ACC112 (cell line): ENCODE results near the gene CDKN1A.
A peak's percentile ranks its signal among the peaks of the same experiment; 100 is the strongest.
"Not testable (repeated sequence)": the region's sequence is repeated elsewhere in the genome, so short reads cannot be mapped to it uniquely, and the experiment has no call there.

ENCODE experiments used
- H2AFZ ChIP-seq: fragments of 200-600 bp; sonication (generic); one replicate; pipeline ENCODE4 v1.6.0; 2017; ENCODE audit warnings: antibody characterized with exemption, low read length; ENCODE audit not compliant: unreplicated experiment
- H3K27ac ChIP-seq: fragments of 200-600 bp; sonication (generic); 2 replicates; pipeline ENCODE4 v1.5.1; 2014; ENCODE audit warnings: low read depth, mild to moderate bottlenecking, antibody characterized with exemption, low read length, moderate library complexity
- H3K27me3 ChIP-seq: fragments of 200-600 bp; sonication (generic); 2 replicates; pipeline ENCODE4 v1.6.1; 2014; ENCODE audit warnings: mild to moderate bottlenecking, antibody characterized with exemption, low read length, moderate library complexity, mixed read lengths; ENCODE audit not compliant: insufficient read depth
- H3K36me3 ChIP-seq: fragments of 200-600 bp; sonication (generic); 2 replicates; pipeline ENCODE4 v1.6.1; 2016; ENCODE audit warnings: mild to moderate bottlenecking, antibody characterized with exemption, low read length, moderate library complexity, mixed read lengths; ENCODE audit not compliant: insufficient read depth
- H3K4me1 ChIP-seq: fragments of 200-600 bp; sonication (generic); one replicate; pipeline ENCODE4 v1.6.1; 2016; ENCODE audit warnings: low read length, mixed read lengths; ENCODE audit not compliant: insufficient read depth, unreplicated experiment, control insufficient read depth
- H3K4me3 ChIP-seq: fragments of 200-600 bp; sonication (generic); 2 replicates; pipeline ENCODE4 v1.5.1; 2014; ENCODE audit warnings: mild to moderate bottlenecking, low read depth, low read length
- H3K79me2 ChIP-seq: fragments of 200-600 bp; sonication (generic); one replicate; pipeline ENCODE4 v1.6.0; 2016; ENCODE audit warnings: low read length; ENCODE audit not compliant: control insufficient read depth, unreplicated experiment, insufficient read depth

Gene CDKN1A

GRCh38 chr6:36641543-36641942, 37.0 kb upstream of the CDKN1A start:
- no peaks in the 10 kb centered on the region for H3K27me3 ChIP-seq
- H3K79me2 ChIP-seq: no peaks in the 10 kb centered on the region
- peaks cover 27% of the 10 kb centered on the region for H3K4me1 ChIP-seq
- no peak overlapping the region for H3K27ac ChIP-seq
- no peak overlapping the region for H3K4me3 ChIP-seq
- no peaks in the 10 kb centered on the region for H3K36me3 ChIP-seq
- H2AFZ ChIP-seq: no peak overlapping the region

DNA sequence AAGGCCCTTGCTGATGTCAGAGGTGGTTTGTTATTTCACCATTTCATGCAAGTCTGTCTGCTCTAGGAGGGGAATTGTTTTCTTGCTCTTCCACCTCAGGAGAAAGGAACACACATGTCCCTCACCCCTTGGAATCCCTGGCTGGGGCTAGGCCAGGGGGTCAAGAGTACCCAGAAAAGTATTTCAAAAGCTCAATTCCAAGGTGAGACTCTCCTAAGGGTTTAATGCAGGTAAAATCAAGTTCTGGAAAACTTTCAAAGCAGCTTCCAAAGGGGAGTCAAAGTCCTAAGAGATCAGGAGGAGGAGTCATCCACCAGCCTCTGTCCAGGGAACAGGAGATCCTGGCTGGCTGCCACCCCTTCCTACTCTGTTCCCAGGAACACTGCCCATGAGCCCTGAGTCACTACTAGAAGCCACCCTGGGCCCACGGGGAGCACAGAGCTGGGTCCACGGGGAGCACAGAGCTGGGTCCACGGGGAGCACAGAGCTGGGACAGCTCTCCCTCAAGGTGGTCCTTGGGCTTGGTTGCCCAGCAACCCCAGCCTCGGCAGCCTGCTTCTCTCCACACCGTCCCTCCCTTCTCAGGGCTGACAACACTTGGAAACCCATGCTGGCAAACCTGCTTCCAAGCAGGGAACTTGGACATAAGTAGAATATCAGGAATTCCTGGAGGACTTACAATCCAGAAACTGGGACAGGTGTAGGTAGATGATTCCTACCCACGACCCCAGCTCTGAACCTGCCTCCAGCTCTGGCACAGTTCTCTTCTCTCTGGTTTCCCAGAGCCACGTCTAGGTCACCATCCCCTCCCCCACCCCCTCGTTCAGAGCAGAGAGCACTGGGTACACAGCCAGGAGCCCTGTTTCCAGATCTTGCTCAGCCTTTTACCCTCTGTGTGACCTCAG, 35.3 kb upstream of the CDKN1A start:
- no peak overlapping the region for H2AFZ ChIP-seq
- H3K27ac ChIP-seq: peak overlapping the region; percentile 35; the same call in 1 of the 2 replicates
- H3K4me1 ChIP-seq: peaks cover 27% of the 10 kb centered on the region
- no peaks in the 10 kb centered on the region for H3K27me3 ChIP-seq
- no peak overlapping the region for H3K4me3 ChIP-seq
- no peaks in the 10 kb centered on the region for H3K79me2 ChIP-seq
- no peaks in the 10 kb centered on the region for H3K36me3 ChIP-seq

- peaks cover 27% of the 10 kb centered on the region for H3K4me1 ChIP-seq
- no peak overlapping the region for H3K4me3 ChIP-seq
- no peaks in the 10 kb centered on the region for H3K27me3 ChIP-seq
- no peak overlapping the region; the same call in 1 of the 2 replicates for H3K27ac ChIP-seq
- H2AFZ ChIP-seq: no peak overlapping the region
- no peaks in the 10 kb centered on the region for H3K79me2 ChIP-seq
- no peaks in the 10 kb centered on the region for H3K36me3 ChIP-seq
Measured at GRCh38 chr6:36643977-36644376, 34.5 kb upstream of the CDKN1A start.

DNA sequence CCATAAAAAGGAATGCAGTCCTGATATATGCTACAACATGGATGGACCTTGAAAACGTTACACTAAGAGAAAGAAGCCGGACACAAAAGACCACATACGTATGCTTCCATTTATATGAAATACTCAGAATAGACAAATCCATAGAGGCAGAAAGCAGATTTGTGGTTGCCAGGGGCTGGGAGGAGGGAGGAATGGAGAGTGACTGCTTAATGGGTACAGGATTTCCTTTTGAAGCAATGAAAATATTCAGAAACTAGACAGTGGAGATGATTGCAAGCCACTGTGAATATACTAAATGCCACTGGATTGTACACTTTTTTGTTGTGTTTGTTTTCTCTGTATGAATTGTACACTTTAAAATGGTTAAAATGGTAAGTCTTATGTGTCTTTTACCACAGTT, 29.4 kb upstream of the CDKN1A start:
- H3K4me3 ChIP-seq: no peak overlapping the region
- H3K27me3 ChIP-seq: no peaks in the 10 kb centered on the region
- H3K36me3 ChIP-seq: no peaks in the 10 kb centered on the region
- peaks cover 16% of the 10 kb centered on the region for H3K4me1 ChIP-seq
- no peaks in the 10 kb centered on the region for H3K79me2 ChIP-seq
- H2AFZ ChIP-seq: no peak overlapping the region
- H3K27ac ChIP-seq: no peak overlapping the region

DNA sequence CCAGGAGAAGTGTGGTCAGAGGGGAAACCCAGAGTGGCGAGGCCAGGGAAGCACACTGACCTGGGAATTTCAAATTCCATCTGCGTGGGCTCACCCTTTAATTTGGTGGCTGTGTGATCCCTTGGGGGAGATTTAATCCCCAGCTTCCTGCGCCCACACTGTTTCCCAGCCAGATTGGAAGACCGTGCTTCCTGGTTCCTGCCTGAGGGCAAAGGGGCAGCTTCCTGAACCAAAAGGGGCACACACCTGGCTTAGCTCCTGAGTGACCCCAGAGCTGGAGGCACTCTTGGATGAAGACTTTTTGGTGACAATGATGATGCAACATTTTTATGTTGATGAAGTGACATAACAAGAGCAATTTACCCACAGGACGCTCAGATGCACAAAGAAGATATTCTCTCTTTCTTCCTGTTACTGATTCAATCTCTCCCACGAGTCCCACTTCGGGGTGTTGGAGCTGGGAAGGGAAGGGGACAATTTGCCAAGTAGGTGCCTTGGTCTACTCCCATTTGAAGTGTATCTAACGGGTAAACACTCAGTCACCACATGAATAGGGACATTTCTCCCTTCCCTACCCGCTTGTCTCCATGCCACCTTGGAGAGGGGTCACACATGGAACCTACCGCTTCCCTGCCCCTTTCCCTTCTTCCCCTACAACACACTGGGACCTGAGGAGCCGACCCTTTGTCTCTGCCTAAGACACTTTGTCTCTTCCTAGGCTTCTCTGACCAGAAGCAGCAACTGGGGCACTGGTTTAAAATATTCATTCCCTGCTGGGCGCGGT, 28.6 kb upstream of the CDKN1A start:
- no peaks in the 10 kb centered on the region for H3K79me2 ChIP-seq
- 0 out of 2 replicates have a peak, but pooled peaks cover under 1% of the 10 kb centered on the region for H3K27me3 ChIP-seq
- H3K36me3 ChIP-seq: no peaks in the 10 kb centered on the region
- no peak overlapping the region for H2AFZ ChIP-seq
- H3K4me3 ChIP-seq: no peak overlapping the region
- H3K4me1 ChIP-seq: peaks cover 9% of the 10 kb centered on the region
- H3K27ac ChIP-seq: no peak overlapping the region

GRCh38 chr6:36650848-36651478, 27.6 kb upstream of the CDKN1A start:
- Histone ChIP-seq H3K36me3 (no peaks in the 10 kb centered on the region), H3K27me3 (0 out of 2 replicates have a peak, but pooled peaks cover 3% of the 10 kb centered on the region), H2AFZ (no peak overlapping the region), H3K27ac (no peak overlapping the region), H3K4me1 (peaks cover 5% of the 10 kb centered on the region), H3K4me3 (no peak overlapping the region), H3K79me2 (no peaks in the 10 kb centered on the region)

GRCh38 chr6:36651659-36652379, 26.7 kb upstream of the CDKN1A start:
- Histone ChIP-seq H3K36me3 (no peaks in the 10 kb centered on the region), H3K4me1 (peaks cover 5% of the 10 kb centered on the region), H3K27ac (no peak overlapping the region), H3K79me2 (no peaks in the 10 kb centered on the region), H3K4me3 (no peak overlapping the region), H3K27me3 (0 out of 2 replicates have a peak, but pooled peaks cover 3% of the 10 kb centered on the region), H2AFZ (no peak overlapping the region)

GRCh38 chr6:36654469-36654868, 24.0 kb upstream of the CDKN1A start:
- H3K27ac ChIP-seq, H3K36me3 ChIP-seq, H2AFZ ChIP-seq, H3K27me3 ChIP-seq, H3K79me2 ChIP-seq, H3K4me3 ChIP-seq: not testable (repeated sequence)
- peaks cover 21% of the 10 kb centered on the region for H3K4me1 ChIP-seq

DNA sequence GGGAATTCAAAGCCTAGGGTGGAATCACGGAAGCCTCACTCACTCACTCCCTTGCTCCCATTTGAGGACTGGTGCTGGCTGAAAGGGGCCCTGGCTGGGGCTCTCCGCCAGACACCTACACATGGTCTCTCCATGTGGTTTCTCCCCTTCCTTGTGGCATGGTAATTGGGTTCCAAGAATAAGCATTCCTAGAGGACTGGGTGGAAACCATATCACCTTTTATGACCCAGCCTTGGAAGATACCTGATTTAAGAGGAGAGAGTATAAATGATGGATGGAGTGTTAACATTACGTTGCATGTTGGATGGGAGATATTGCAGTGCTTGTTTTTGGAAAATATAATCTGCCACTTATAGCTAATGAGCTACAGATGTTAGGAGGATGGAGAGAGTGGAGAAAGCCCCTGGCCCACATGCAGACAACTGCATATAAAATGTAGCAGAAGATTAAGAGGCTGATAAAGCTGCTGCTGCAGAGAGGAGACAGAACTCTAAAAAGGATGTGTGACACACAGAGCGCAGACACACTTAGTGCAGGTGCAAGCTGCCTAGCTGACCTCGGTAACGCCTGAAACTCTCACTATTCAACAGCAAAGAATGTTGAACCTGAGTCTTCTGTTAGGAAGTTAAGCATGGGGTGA, 23.3 kb upstream of the CDKN1A start:
- Histone ChIP-seq H2AFZ (no peak overlapping the region), H3K79me2 (no peaks in the 10 kb centered on the region), H3K4me1 (peaks cover 20% of the 10 kb centered on the region), H3K4me3 (no peak overlapping the region), H3K27me3 (0 out of 2 replicates have a peak, but pooled peaks cover 3% of the 10 kb centered on the region), H3K27ac (no peak overlapping the region), H3K36me3 (no peaks in the 10 kb centered on the region)
